ENCODE data around the gene RCC1.
"Not testable (repeated sequence)": the region's sequence is repeated elsewhere in the genome, so short reads cannot be mapped to it uniquely, and the experiment has no call there.

The RCC1 gene

GRCh38 chr1:28514445-28514933, 8.6 kb downstream of the RCC1 start:
- FAIRE-seq, result not testable (repeated sequence)

GRCh38 chr1:28516518-28516956, 10.7 kb downstream of the RCC1 start:
- FAIRE-seq, result no peak

- no peak for FAIRE-seq
Measured at GRCh38 chr1:28517649-28517999, 11.8 kb downstream of the RCC1 start.

GRCh38 chr1:28518000-28518744, 12.3 kb downstream of the RCC1 start:
- no peak for FAIRE-seq

- FAIRE-seq, result no peak
Measured at GRCh38 chr1:28518745-28519341, 13.0 kb downstream of the RCC1 start.

GRCh38 chr1:28519946-28520725, 14.3 kb downstream of the RCC1 start:
- FAIRE-seq, result no peak

- FAIRE-seq, result not testable (repeated sequence)
Measured at GRCh38 chr1:28520796-28521195, 15.0 kb downstream of the RCC1 start.

GRCh38 chr1:28521502-28522164, 15.8 kb downstream of the RCC1 start:
- no peak for FAIRE-seq

- FAIRE-seq, result not testable (repeated sequence)
Measured at GRCh38 chr1:28522537-28522936, 16.7 kb downstream of the RCC1 start.

GRCh38 chr1:28525002-28525642, 19.3 kb downstream of the RCC1 start:
- FAIRE-seq, result not testable (repeated sequence)

- no peak for FAIRE-seq
Measured at GRCh38 chr1:28526886-28527285, 21.0 kb downstream of the RCC1 start.

GRCh38 chr1:28530456-28530855, 24.6 kb downstream of the RCC1 start:
- no peak for FAIRE-seq

- FAIRE-seq, result no peak
Measured at GRCh38 chr1:28534671-28535070, 28.8 kb downstream of the RCC1 start.

- no peak for FAIRE-seq
Measured at GRCh38 chr1:28535180-28535579, 29.3 kb downstream of the RCC1 start.

- no peak for FAIRE-seq
Measured at GRCh38 chr1:28537457-28538199, 31.8 kb downstream of the RCC1 start.

GRCh38 chr1:28538286-28538685, 32.4 kb downstream of the RCC1 start:
- no peak for FAIRE-seq

- FAIRE-seq, result no peak
Measured at GRCh38 chr1:28540651-28541050, 34.8 kb downstream of the RCC1 start.

GRCh38 chr1:28541414-28542015, 35.7 kb downstream of the RCC1 start:
- FAIRE-seq, result not testable (repeated sequence)

GRCh38 chr1:28545246-28545628, 39.4 kb downstream of the RCC1 start:
- no peak for FAIRE-seq

GRCh38 chr1:28548318-28548717, 42.5 kb downstream of the RCC1 start:
- FAIRE-seq, result no peak

- no peak for FAIRE-seq
Measured at GRCh38 chr1:28551381-28551780, 45.5 kb downstream of the RCC1 start.
